TTC549 (cell line): ENCODE data around the gene PCDHGA12.

Source experiments
- FAIRE-seq: peaks from 2 replicates; lab custom pipeline; 2012; peaks lifted over from hg19 to GRCh38; lab: Jason Lieb, UNC

PCDHGA12 gene

GRCh38 chr5:141439411-141440141 lies 9.3 kb downstream of the PCDHGA12 start:
- no peak for FAIRE-seq

DNA sequence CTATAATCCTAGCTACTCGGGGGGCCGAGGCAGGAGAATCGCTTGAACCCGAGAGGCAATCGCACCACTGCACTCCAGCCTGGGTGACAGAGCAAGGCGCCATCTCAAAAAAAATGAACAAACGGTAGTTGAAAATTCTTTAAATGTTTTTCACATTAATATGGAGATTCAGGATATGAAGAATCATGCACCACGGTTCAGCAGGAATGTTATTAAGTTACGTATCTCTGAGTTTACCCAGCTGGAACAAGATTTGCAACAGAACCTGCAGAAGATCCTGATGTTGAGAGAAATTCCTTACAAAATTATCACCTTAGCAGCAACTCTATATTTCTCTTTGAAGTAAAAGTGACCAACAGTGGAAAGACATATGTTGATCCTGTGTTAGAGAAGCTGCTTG lies 10.0 kb downstream of the PCDHGA12 start:
- FAIRE-seq = no peak

DNA sequence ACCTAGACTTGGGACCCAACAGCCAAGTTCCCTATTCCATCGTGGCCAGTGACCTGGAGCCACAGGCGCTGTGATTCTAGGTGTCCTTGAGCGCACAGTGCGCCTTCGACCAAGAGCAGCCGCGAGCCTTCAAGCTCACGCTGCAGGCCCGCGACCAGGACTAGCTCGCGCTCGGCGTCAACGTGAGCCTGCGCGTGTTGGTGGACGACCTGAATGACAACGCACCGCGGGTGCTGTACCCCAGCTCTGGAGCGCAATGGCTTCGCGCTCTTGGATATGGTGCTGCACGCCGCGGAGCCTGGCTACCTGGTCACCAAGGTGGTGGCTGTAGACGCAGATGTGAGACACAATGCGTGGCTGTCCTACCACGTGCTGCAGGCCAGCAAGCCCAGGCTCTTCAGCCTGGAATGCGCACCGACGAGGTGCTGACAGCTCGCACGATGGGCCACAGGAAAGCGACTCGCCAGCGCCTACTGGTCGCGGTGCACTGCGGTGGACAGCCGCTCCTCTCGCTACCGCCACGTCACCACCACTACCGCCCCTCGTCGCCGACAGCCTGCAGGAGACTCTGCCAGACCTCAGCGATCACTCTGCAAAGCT lies 11.4 kb downstream of the PCDHGA12 start:
- FAIRE-seq = no peak

DNA sequence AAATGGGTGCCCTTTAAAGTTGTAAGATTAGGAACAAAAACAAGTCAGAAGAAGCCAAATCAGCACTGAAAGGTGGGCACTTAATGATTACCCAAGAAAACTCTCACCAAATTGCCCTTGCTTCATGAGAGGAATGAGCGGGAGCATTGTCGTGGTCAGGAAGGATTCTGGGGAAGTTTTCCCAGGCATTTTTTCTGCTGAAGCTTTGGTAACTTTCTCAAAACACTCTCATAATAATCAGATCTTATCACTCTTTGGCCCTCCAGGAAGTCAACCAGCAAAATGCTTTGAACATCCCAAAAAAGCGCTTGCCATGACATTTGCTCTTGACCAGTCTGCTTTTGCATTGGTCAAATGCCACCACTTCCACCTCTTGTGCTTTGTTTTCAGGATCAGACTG lies 35.0 kb downstream of the PCDHGA12 start:
- no peak for FAIRE-seq

DNA sequence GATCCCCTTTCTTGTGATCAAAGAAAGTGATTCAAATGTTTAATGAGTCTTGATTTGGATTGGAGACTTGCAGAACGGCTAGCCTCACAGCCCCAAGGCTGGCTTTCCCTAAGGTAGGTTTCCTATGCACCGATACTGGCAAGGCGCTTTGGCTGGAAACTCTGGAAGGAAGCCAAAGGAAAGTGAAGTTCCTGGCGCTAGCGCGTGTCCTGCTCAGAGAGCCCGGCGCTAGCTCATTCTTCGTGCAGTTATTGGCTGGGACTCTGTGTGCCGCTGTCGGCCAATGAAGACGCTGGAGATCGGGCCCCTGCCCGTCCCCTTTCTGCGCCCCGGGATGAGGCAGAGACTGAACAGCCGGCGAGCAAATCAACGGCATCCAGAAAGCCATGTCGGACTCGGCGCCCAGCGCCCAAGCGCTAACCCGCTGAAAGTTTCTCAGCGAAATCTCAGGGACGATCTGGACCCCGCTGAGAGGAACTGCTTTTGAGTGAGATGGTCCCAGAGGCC lies 45.4 kb downstream of the PCDHGA12 start, which contains the start of gene PCDHGC3:
PCDHGC3 (plus strand) TSS at position 342 of the 507 bp plus-strand sequence; CDS start at position 493, 151 bp downstream.
- no peak for FAIRE-seq

GRCh38 chr5:141476132-141476911 lies 46.0 kb downstream of the PCDHGA12 start:
- no peak for FAIRE-seq

DNA sequence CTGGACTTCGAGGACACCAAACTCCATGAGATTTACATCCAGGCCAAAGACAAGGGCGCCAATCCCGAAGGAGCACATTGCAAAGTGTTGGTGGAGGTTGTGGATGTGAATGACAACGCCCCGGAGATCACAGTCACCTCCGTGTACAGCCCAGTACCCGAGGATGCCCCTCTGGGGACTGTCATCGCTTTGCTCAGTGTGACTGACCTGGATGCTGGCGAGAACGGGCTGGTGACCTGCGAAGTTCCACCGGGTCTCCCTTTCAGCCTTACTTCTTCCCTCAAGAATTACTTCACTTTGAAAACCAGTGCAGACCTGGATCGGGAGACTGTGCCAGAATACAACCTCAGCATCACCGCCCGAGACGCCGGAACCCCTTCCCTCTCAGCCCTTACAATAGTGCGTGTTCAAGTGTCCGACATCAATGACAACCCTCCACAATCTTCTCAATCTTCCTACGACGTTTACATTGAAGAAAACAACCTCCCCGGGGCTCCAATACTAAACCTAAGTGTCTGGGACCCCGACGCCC lies 46.8 kb downstream of the PCDHGA12 start:
- FAIRE-seq = no peak

DNA sequence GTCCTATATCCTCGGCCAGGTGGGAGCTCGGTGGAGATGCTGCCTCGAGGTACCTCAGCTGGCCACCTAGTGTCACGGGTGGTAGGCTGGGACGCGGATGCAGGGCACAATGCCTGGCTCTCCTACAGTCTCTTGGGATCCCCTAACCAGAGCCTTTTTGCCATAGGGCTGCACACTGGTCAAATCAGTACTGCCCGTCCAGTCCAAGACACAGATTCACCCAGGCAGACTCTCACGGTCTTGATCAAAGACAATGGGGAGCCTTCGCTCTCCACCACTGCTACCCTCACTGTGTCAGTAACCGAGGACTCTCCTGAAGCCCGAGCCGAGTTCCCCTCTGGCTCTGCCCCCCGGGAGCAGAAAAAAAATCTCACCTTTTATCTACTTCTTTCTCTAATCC lies 47.5 kb downstream of the PCDHGA12 start:
- no peak for FAIRE-seq

- no peak for FAIRE-seq
These were observed 48.1 kb downstream of the PCDHGA12 start for GRCh38 chr5:141478321-141478945.

DNA sequence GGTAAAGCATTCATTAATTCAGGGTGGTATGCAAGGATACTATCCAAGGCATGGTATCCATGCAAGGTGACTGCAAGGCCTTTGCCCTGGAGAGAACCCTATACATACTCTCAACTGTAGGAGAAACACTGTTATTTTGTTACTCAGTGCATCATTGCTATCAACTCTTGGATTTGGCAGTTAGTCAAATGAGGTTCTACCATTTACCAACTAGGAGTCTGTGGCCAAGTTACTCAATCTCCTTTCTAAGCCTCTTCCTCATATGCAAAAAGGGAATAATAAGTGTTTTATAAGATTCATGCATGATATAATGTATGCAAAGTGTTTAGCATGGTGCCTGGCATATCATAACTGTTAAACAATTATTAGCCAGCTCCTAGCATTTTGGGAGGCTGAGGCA lies 49.5 kb downstream of the PCDHGA12 start:
- FAIRE-seq = no peak
